IMR-90 (cell line): ENCODE measurements around the gene BMPER. TPM values are rescaled to one million over a fixed set of nuclear protein-coding genes. Genes with fewer than 3 reads are reported as not detected.

ENCODE experiments used
- ATAC-seq: fragments of 200-7000 bp; cut with Tn5 transposase; 2 replicates; pipeline ENCODE4 v1.9.1; 2020; ENCODE audit warnings: low read depth, mild to moderate bottlenecking, moderate library complexity
- BruUV-seq: library from RNA; stranded (reverse); fragments of 400-500 nt; replicated peaks from 2 replicates; lab custom pipeline; 2021; lab: Mats Ljungman, UMichigan
- CTCF ChIA-PET: fragments of 300-600 bp; formaldehyde crosslinking; extraction: SDS; loops from one replicate; lab custom pipeline; 2021; ENCODE audit warnings: antibody characterized with exemption; lab: Yijun Ruan, JAX
- POLR2A ChIA-PET: fragments of 300-600 bp; sonication (Branson Sonifier 250); formaldehyde crosslinking; loops from one replicate; lab custom pipeline; 2022; ENCODE audit warnings: antibody characterized with exemption; ENCODE audit not compliant: unreplicated experiment; lab: Charles Lee
- DNase-seq: peaks from one replicate; pipeline ENCODE4 v3.0.0; 2013
- H2AFZ ChIP-seq: replicated peaks from 2 replicates; pipeline ENCODE3; 2013; ENCODE audit warnings: low read length, mild to moderate bottlenecking; ENCODE audit not compliant: poor library complexity
- H2AK5ac ChIP-seq: 2 replicates; pipeline ENCODE4 v1.6.1; 2013; ENCODE audit warnings: low read depth, low read length, inconsistent platforms
- H2AK9ac ChIP-seq: replicated peaks from 2 replicates; pipeline ENCODE3; 2013; ENCODE audit warnings: mild to moderate bottlenecking, low read depth, low read length, moderate library complexity; ENCODE audit not compliant: poor library complexity
- H2BK120ac ChIP-seq: 2 replicates; pipeline ENCODE4 v1.6.1; 2013; ENCODE audit warnings: low read depth, low read length, inconsistent platforms
- H2BK15ac ChIP-seq: 3 replicates; pipeline ENCODE4 v1.6.1; 2013; ENCODE audit warnings: low read depth, low read length, inconsistent platforms
- H2BK20ac ChIP-seq: 2 replicates; pipeline ENCODE4 v1.6.1; 2013; ENCODE audit warnings: low read depth, mild to moderate bottlenecking, inconsistent platforms, low read length, moderate library complexity
- H2BK5ac ChIP-seq: 2 replicates; pipeline ENCODE4 v1.6.1; 2013; ENCODE audit warnings: mild to moderate bottlenecking, low read depth, low read length, inconsistent platforms; ENCODE audit not compliant: poor library complexity, severe bottlenecking
- H3K14ac ChIP-seq: replicated peaks from 2 replicates; pipeline ENCODE4 v1.6.1; 2013; ENCODE audit warnings: low read depth, low read length, inconsistent platforms
- H3K18ac ChIP-seq: 2 replicates; pipeline ENCODE4 v1.6.1; 2013; ENCODE audit warnings: low read depth, low read length, control low read depth
- H3K23ac ChIP-seq: 2 replicates; pipeline ENCODE4 v1.6.1; 2013; ENCODE audit warnings: low read depth, low read length, inconsistent platforms
- H3K27ac ChIP-seq: 2 replicates; pipeline ENCODE4 v1.5.1; 2013; ENCODE audit warnings: mild to moderate bottlenecking, control low read depth, low read length; ENCODE audit not compliant: insufficient read depth
- H3K27me3 ChIP-seq: 2 replicates; pipeline ENCODE4 v1.6.1; 2013; ENCODE audit warnings: low read length; ENCODE audit not compliant: control insufficient read depth, insufficient read depth
- H3K36me3 ChIP-seq: 2 replicates; pipeline ENCODE4 v1.6.1; 2013; ENCODE audit warnings: low read length, mixed read lengths; ENCODE audit not compliant: control insufficient read depth, insufficient read depth
- H3K4ac ChIP-seq: 2 replicates; pipeline ENCODE4 v1.6.1; 2013; ENCODE audit warnings: low read depth, low read length, inconsistent platforms
- H3K4me1 ChIP-seq: 2 replicates; pipeline ENCODE4 v1.6.1; 2013; ENCODE audit warnings: low read length, mixed read lengths; ENCODE audit not compliant: control insufficient read depth, insufficient read depth
- H3K4me2 ChIP-seq: 2 replicates; pipeline ENCODE4 v1.6.1; 2013; ENCODE audit warnings: low read depth, mild to moderate bottlenecking, control low read depth, low read length, moderate library complexity
- H3K4me3 ChIP-seq: 2 replicates; pipeline ENCODE4 v1.5.1; 2013; ENCODE audit warnings: low read depth, mild to moderate bottlenecking, control low read depth, low read length, moderate library complexity; ENCODE audit not compliant: insufficient read depth
- H3K56ac ChIP-seq: 2 replicates; pipeline ENCODE4 v1.6.1; 2013; ENCODE audit warnings: low read length, inconsistent platforms; ENCODE audit not compliant: insufficient read depth; ENCODE audit errors: extremely low read depth
- H3K79me1 ChIP-seq, 2 experiments: 2 replicates each; pipeline ENCODE4 v1.6.1; 2013; ENCODE audit warnings: low read length in 2 of 2, inconsistent platforms in 1 of 2, low read depth in 1 of 2
- H3K9ac ChIP-seq: 2 replicates; pipeline ENCODE4 v1.6.1; 2013; ENCODE audit warnings: low read depth, low read length, control low read depth
- H3K9me1 ChIP-seq: 2 replicates; pipeline ENCODE4 v1.6.1; 2013; ENCODE audit warnings: low read length, inconsistent platforms; ENCODE audit not compliant: insufficient read depth
- H3K9me3 ChIP-seq: 2 replicates; pipeline ENCODE4 v1.6.1; 2013; ENCODE audit warnings: low read length; ENCODE audit not compliant: control insufficient read depth, insufficient read depth
- H4K20me1 ChIP-seq: 2 replicates; pipeline ENCODE4 v1.6.1; 2013; ENCODE audit warnings: low read length, inconsistent platforms; ENCODE audit not compliant: insufficient read depth
- H4K5ac ChIP-seq: 2 replicates; pipeline ENCODE4 v1.6.1; 2013; ENCODE audit warnings: mild to moderate bottlenecking, low read depth, low read length, control low read depth
- H4K8ac ChIP-seq, 2 experiments: 2 replicates each; pipeline ENCODE4 v1.6.1; 2013; ENCODE audit warnings: low read depth in 2 of 2, low read length in 2 of 2, control low read depth in 1 of 2, inconsistent platforms in 1 of 2
- H4K91ac ChIP-seq: 2 replicates; pipeline ENCODE4 v1.6.1; 2013; ENCODE audit warnings: low read depth, low read length, inconsistent platforms; ENCODE audit not compliant: insufficient read depth
- BHLHE40 ChIP-seq: fragments of 150-350 bp; IDR thresholded peaks from 2 replicates; pipeline ENCODE4 v1.6.1; 2016; ENCODE audit warnings: mild to moderate bottlenecking, low read depth, low read length
- CHD1 ChIP-seq: IDR thresholded peaks from 2 replicates; pipeline ENCODE4 v1.6.1; 2012; ENCODE audit warnings: low read depth, low read length, improper control_type of control experiment
- MXI1 ChIP-seq: IDR thresholded peaks from 2 replicates; pipeline ENCODE4 v1.6.1; 2012; ENCODE audit warnings: low read depth, mild to moderate bottlenecking, low read length, moderate library complexity, borderline replicate concordance
- POLR2A ChIP-seq: IDR thresholded peaks from 2 replicates; pipeline ENCODE4 v1.6.1; 2012; ENCODE audit warnings: mild to moderate bottlenecking, low read depth, low read length
- RCOR1 ChIP-seq: IDR thresholded peaks from 2 replicates; pipeline ENCODE4 v1.6.1; 2012; ENCODE audit warnings: mild to moderate bottlenecking, low read length, improper control_type of control experiment; ENCODE audit not compliant: insufficient replicate concordance
- RFX5 ChIP-seq: IDR thresholded peaks from 2 replicates; pipeline ENCODE4 v1.8.0; 2012; ENCODE audit warnings: low read depth, mild to moderate bottlenecking, low read length, moderate library complexity
- SMC3 ChIP-seq: fragments of 150-350 bp; IDR thresholded peaks from 2 replicates; pipeline ENCODE4 v1.6.1; 2016; ENCODE audit warnings: low read depth, mild to moderate bottlenecking, antibody characterized with exemption, low read length, moderate library complexity
- WGBS, 2 experiments: methylation state at CpG; one replicate each; pipeline versions ENCODE4 v1.1.5 to v1.1.7; 2013; ENCODE audit warnings: missing lambda C conversion rate in 2 of 2; ENCODE audit not compliant: insufficient read length in 1 of 2; ENCODE audit errors: extremely low coverage in 2 of 2; 5-methylcytosine and 5-hydroxymethylcytosine counted together
- dilution Hi-C: fragments of 300-500 bp; cut with HindIII; formaldehyde crosslinking; loops from one replicate; pipeline ENCODE4 v1.14.3; 2018; ENCODE audit warnings: low sequenced_read_pairs; ENCODE audit not compliant: unreplicated experiment
- in situ Hi-C: fragments of 300-500 bp; cut with MboI; formaldehyde crosslinking; loops from 3 replicates; pipeline ENCODE4 v1.14.3; 2019; ENCODE audit warnings: low sequenced_read_pairs, inconsistent platforms, mixed read lengths
- intact Hi-C: fragments of 100-400 bp; cut with micrococcal nuclease; formaldehyde crosslinking; loops from 2 replicates; pipeline ENCODE4 v1.10.0; 2022
- polyA plus RNA-seq, 3 experiments: library from polyadenylated mRNA; depleted of rRNA; stranded (reverse); fragments of >200 nt; gene quantifications; 2 replicates each; pipeline ENCODE4 v1.2.3, GENCODE V29; 2012; ENCODE audit warnings: low replicate concordance in 1 of 3
- total RNA-seq: library from RNA; depleted of rRNA; stranded (reverse); fragments of >200 nt; gene quantifications from 2 replicates; pipeline ENCODE4 v1.2.3, GENCODE V29; 2012
- TF ChIP-seq, protein P1 (sequence below): fragments of 150-350 bp; IDR thresholded peaks from 2 replicates; pipeline ENCODE4 v1.6.1; 2017; ENCODE audit warnings: mild to moderate bottlenecking, antibody characterized with exemption, low read length, low read depth
- TF ChIP-seq, protein P2 (sequence below): conservative IDR thresholded peaks from 2 replicates; pipeline ENCODE4 v1.5.1; 2012; ENCODE audit warnings: mild to moderate bottlenecking, low read depth, low read length, improper control_type of control experiment

The BMPER gene
- total and polyA plus RNA-seq, 2 of the 4 experiments (the other 2 are of a cell fraction), result 6.2 to 7.9 TPM

DNA sequence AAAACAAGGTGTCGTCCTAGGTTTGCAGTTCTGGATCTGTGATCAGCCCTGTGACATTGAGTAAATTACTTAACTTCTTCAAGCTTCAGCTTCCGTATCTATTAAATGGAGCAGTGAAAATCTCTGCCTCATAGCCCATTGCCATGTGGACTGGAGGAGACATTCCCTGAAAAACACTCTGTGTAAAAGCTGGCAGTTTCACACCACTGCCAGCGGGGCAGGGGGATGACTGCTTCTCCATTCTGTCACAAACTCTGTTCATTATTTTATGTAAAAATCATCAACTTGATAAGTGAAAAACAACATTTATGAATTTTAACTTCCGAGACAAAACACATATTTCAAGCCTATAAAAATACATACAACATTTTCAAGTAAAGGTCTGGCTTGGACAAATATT lies 234.7 kb downstream of the BMPER start:
- Histone ChIP-seq H4K20me1 (no peaks in the 10 kb centered on the region), H2AK9ac (no peak overlapping the region), H4K91ac (no peak overlapping the region), H3K4me2 (no peak overlapping the region), H3K9ac (no peak overlapping the region), H3K27ac (no peak overlapping the region), H2AFZ (no peak overlapping the region), H3K14ac (no peak overlapping the region), H2BK15ac (no peak overlapping the region), H4K5ac (no peak overlapping the region), H2BK120ac (no peak overlapping the region), H3K4me1 (peaks cover 2% of the 10 kb centered on the region; the same call in 1 of the 2 replicates), H3K18ac (no peak overlapping the region), H2BK5ac (no peak overlapping the region), H2BK20ac (no peak overlapping the region), H3K23ac (no peak overlapping the region), H3K4ac (no peak overlapping the region), H3K79me1 (no peaks in the 10 kb centered on the region), H4K8ac (no peak overlapping the region), H3K56ac (no peak overlapping the region), H3K9me3 (no peaks in the 10 kb centered on the region), H3K4me3 (no peak overlapping the region), H3K9me1 (no peaks in the 10 kb centered on the region), H3K27me3 (no peaks in the 10 kb centered on the region), H2AK5ac (no peak overlapping the region), H3K36me3 (no peaks in the 10 kb centered on the region)
- POLR2A ChIA-PET, result no interaction called here
- in situ Hi-C loops, result no loop called here
- CTCF ChIA-PET, result interaction anchor here (0.6 to 1.4 kb wide), 4 partner anchors 11 to 684 kb away, joined by 3 read pairs; no protein-coding TSS in a partner anchor
- no TSS peak for BruUV-seq
- WGBS, 2 experiments, result no CpG with 5 or more reads among the region's 4 CpGs
- TF ChIP-seq CHD1, result no peak
- no peak for TF ChIP-seq POLR2A
- no peak for TF ChIP-seq SMC3
- no peak for TF ChIP-seq RCOR1
- no peak for TF ChIP-seq MXI1
- TF ChIP-seq, protein P1, sequence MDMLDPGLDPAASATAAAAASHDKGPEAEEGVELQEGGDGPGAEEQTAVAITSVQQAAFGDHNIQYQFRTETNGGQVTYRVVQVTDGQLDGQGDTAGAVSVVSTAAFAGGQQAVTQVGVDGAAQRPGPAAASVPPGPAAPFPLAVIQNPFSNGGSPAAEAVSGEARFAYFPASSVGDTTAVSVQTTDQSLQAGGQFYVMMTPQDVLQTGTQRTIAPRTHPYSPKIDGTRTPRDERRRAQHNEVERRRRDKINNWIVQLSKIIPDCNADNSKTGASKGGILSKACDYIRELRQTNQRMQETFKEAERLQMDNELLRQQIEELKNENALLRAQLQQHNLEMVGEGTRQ, result no peak
- TF ChIP-seq, protein P2, sequence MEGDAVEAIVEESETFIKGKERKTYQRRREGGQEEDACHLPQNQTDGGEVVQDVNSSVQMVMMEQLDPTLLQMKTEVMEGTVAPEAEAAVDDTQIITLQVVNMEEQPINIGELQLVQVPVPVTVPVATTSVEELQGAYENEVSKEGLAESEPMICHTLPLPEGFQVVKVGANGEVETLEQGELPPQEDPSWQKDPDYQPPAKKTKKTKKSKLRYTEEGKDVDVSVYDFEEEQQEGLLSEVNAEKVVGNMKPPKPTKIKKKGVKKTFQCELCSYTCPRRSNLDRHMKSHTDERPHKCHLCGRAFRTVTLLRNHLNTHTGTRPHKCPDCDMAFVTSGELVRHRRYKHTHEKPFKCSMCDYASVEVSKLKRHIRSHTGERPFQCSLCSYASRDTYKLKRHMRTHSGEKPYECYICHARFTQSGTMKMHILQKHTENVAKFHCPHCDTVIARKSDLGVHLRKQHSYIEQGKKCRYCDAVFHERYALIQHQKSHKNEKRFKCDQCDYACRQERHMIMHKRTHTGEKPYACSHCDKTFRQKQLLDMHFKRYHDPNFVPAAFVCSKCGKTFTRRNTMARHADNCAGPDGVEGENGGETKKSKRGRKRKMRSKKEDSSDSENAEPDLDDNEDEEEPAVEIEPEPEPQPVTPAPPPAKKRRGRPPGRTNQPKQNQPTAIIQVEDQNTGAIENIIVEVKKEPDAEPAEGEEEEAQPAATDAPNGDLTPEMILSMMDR, result no peak
- TF ChIP-seq BHLHE40, result no peak
- no peak for TF ChIP-seq RFX5
- ATAC-seq (no peak), DNase-seq (no peak)
- intact Hi-C loops, result no loop called here
- dilution Hi-C loops, result no loop called here
